Keratinocyte (primary cell): ENCODE data around the gene AIMP1. TPM values are rescaled to one million over a fixed set of nuclear protein-coding genes. Genes with fewer than 3 reads are reported as not detected.

Experiments
- DNase-seq: peaks from one replicate; pipeline ENCODE4 v3.0.0-alpha.2; 2011; ENCODE audit warnings: low read depth, missing footprints, low spot score
- FAIRE-seq: peaks from 2 replicates; lab custom pipeline; 2011; peaks lifted over from hg19 to GRCh38; lab: Jason Lieb, UNC
- H2AFZ ChIP-seq: 2 replicates; pipeline ENCODE4 v1.6.0; 2012; ENCODE audit warnings: low read length, control low read depth, inconsistent platforms; ENCODE audit not compliant: control insufficient read depth
- H3K27ac ChIP-seq: 2 replicates; pipeline ENCODE4 v1.5.1; 2011; ENCODE audit warnings: low read length; ENCODE audit not compliant: control insufficient read depth, insufficient read depth
- H3K27me3 ChIP-seq: 3 replicates; pipeline ENCODE4 v1.6.0; 2011; ENCODE audit warnings: low read length; ENCODE audit not compliant: control insufficient read depth, insufficient read depth; ENCODE audit errors: extremely low read depth
- H3K36me3 ChIP-seq, 2 experiments: 2 replicates in 1 of 2; 3 replicates in 1 of 2; pipeline ENCODE4 v1.5.1; 2011; ENCODE audit warnings: low read length in 2 of 2, mild to moderate bottlenecking in 1 of 2; ENCODE audit not compliant: control insufficient read depth in 2 of 2, insufficient read depth in 2 of 2; ENCODE audit errors: extremely low read depth in 1 of 2
- H3K4me1 ChIP-seq: 3 replicates; pipeline ENCODE4 v1.5.1; 2011; ENCODE audit warnings: low read length; ENCODE audit not compliant: control insufficient read depth, insufficient read depth; ENCODE audit errors: extremely low read depth
- H3K4me2 ChIP-seq: 3 replicates; pipeline ENCODE4 v1.6.0; 2011; ENCODE audit warnings: low read depth, low read length; ENCODE audit not compliant: control insufficient read depth, insufficient read depth; ENCODE audit errors: extremely low read depth
- H3K4me3 ChIP-seq, 3 experiments: fragments of 200-600 bp in 1 of 3; sonication (generic) in 1 of 3; 2 replicates in 2 of 3; 3 replicates in 1 of 3; pipeline ENCODE4 v1.5.1; 2011 to 2016; ENCODE audit warnings: low read length in 3 of 3, mild to moderate bottlenecking in 3 of 3, control low read depth in 2 of 3, inconsistent platforms in 1 of 3, low read depth in 1 of 3, mixed read lengths in 1 of 3, mixed run types in 1 of 3, moderate library complexity in 1 of 3; ENCODE audit not compliant: control insufficient read depth in 2 of 3, insufficient read depth in 2 of 3; ENCODE audit errors: extremely low read depth in 1 of 3
- H3K79me2 ChIP-seq: 2 replicates; pipeline ENCODE4 v1.6.0; 2012; ENCODE audit warnings: low read length; ENCODE audit not compliant: control insufficient read depth, insufficient read depth
- H3K9ac ChIP-seq: 3 replicates; pipeline ENCODE4 v1.6.0; 2011; ENCODE audit warnings: low read length; ENCODE audit not compliant: control insufficient read depth, insufficient read depth; ENCODE audit errors: extremely low read depth
- H3K9me1 ChIP-seq: 3 replicates; pipeline ENCODE4 v1.6.0; 2011; ENCODE audit warnings: low read length; ENCODE audit not compliant: control insufficient read depth, insufficient read depth; ENCODE audit errors: extremely low read depth
- H3K9me3 ChIP-seq: 2 replicates; pipeline ENCODE4 v1.5.1; 2012; ENCODE audit warnings: low read depth, low read length; ENCODE audit not compliant: control insufficient read depth
- H4K20me1 ChIP-seq: 3 replicates; pipeline ENCODE4 v1.6.0; 2011; ENCODE audit warnings: low read length; ENCODE audit not compliant: control insufficient read depth, insufficient read depth; ENCODE audit errors: extremely low read depth
- CTCF ChIP-seq, 3 experiments: IDR thresholded peaks in 1 of 3; conservative IDR thresholded peaks in 1 of 3; optimal IDR thresholded peaks in 1 of 3; 2 replicates in 2 of 3; 3 replicates in 1 of 3; pipeline versions ENCODE3 to v1.5.1; 2011; ENCODE audit warnings: low read length in 3 of 3, mild to moderate bottlenecking in 3 of 3, moderate library complexity in 2 of 3, control low read depth in 1 of 3, inconsistent platforms in 1 of 3; ENCODE audit not compliant: insufficient read depth in 2 of 3; ENCODE audit errors: extremely low read depth in 1 of 3
- EZH2 ChIP-seq: IDR thresholded peaks from one replicate; pipeline ENCODE4 v1.6.1; 2012; ENCODE audit warnings: inconsistent platforms, mild to moderate bottlenecking, low read length, moderate library complexity
- dilution Hi-C: fragments of 300-500 bp; cut with MboI; formaldehyde crosslinking; loops from one replicate; pipeline ENCODE4 v1.7.0; 2020; ENCODE audit warnings: low sequenced_read_pairs; ENCODE audit not compliant: extremely low pct_ligation_motif_present
- polyA plus RNA-seq, 5 experiments: library from polyadenylated mRNA; depleted of rRNA in 3 of 5; stranded (reverse) in 3 of 5; stranded (forward) in 1 of 5; unstranded in 1 of 5; fragments of >200 nt; gene quantifications; 1 replicate in 1 of 5; 2 replicates in 3 of 5; 3 replicates in 1 of 5; pipeline versions ENCODE4 v1.2.1 to v1.2.3, GENCODE V29; 2011 to 2012; ENCODE audit warnings: missing spikeins in 2 of 5, low read depth in 1 of 5, low replicate concordance in 1 of 5

Gene AIMP1
- polyA plus RNA-seq, 1 donor (not counting 4 experiments of a cell fraction or from before 2014, with no cell fraction given), result 52.9 TPM

GRCh38 chr4:106284227-106284626, 32.1 kb upstream of the AIMP1 start:
- Histone ChIP-seq H3K27ac (no peak overlapping the region), H3K9me1 (no peaks in the 10 kb centered on the region), H3K9me3 (no peaks in the 10 kb centered on the region), H3K9ac (no peak overlapping the region), H4K20me1 (no peaks in the 10 kb centered on the region), H3K79me2 (no peaks in the 10 kb centered on the region), H3K27me3 (no peaks in the 10 kb centered on the region), H3K4me1 (peaks cover 5% of the 10 kb centered on the region), H2AFZ (no peak overlapping the region), H3K4me3 (no peak overlapping the region), H3K36me3 (peaks cover 0 to 1% of the 10 kb centered on the region in 2 experiments), H3K4me2 (no peak overlapping the region)
- no peak for DNase-seq
- FAIRE-seq, result no peak
- dilution Hi-C loops, result no loop called here
- TF ChIP-seq CTCF (optimal IDR thresholded peaks at IDR 0.05 in 1 of 3, IDR thresholded peaks at IDR 0.05 in 1 of 3, conservative IDR thresholded peaks at IDR 0.05 in 1 of 3; ENCODE audit: extremely low read depth in 1 of 3, insufficient read depth in 2 of 3, low read length in 3 of 3) (no peak), EZH2 (no peak)

GRCh38 chr4:106286611-106287010, 29.7 kb upstream of the AIMP1 start:
- no peaks in the 10 kb centered on the region for H3K27me3 ChIP-seq
- no peak overlapping the region for H3K4me2 ChIP-seq
- FAIRE-seq (no peak), DNase-seq (no peak)
- no peaks in the 10 kb centered on the region for H3K79me2 ChIP-seq
- TF ChIP-seq EZH2, result no peak
- no peak for TF ChIP-seq CTCF (optimal IDR thresholded peaks at IDR 0.05 in 1 of 3, IDR thresholded peaks at IDR 0.05 in 1 of 3, conservative IDR thresholded peaks at IDR 0.05 in 1 of 3; ENCODE audit: extremely low read depth in 1 of 3, insufficient read depth in 2 of 3, low read length in 3 of 3)
- H3K9me1 ChIP-seq, result no peaks in the 10 kb centered on the region
- H2AFZ ChIP-seq, result no peak overlapping the region
- H4K20me1 ChIP-seq, result no peaks in the 10 kb centered on the region
- no peak overlapping the region for H3K4me3 ChIP-seq
- peaks cover 0 to 5% of the 10 kb centered on the region in 2 experiments for H3K36me3 ChIP-seq
- H3K9ac ChIP-seq, result no peak overlapping the region
- H3K27ac ChIP-seq, result no peak overlapping the region
- no peaks in the 10 kb centered on the region for H3K9me3 ChIP-seq
- dilution Hi-C loops, result no loop called here
- peaks cover 5% of the 10 kb centered on the region for H3K4me1 ChIP-seq
